Stimulated activated CD8-positive, alpha-beta memory T cell treated with anti-CD3 and anti-CD28 coated beads, Interleukin-4, amount 100 ng/mL, for 48 hours (primary cell): Measurements from ENCODE around the gene HDDC2.

Experiments used
- DNase-seq: peaks from one replicate; pipeline ENCODE4 v3.0.0-alpha.2; 2020

The HDDC2 gene

DNA sequence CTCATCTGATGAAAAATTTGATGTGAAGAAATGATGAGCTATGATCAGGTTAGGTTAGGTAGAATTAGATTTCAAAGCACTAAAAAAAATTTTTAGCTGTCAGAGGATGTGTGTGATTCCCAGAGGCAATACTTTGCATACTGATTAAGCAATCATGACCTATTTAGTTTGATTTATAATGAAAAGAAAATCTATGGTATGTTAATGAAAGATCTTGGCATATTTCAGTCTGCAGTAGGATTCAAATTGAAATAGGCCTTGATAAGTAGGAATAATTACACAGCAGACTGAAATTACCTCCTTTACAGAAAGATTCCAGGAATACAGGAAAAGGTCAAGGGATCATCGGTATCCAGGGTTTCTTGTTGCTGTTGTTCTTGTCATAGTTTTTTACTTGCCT lies 69.3 kb downstream of the HDDC2 start:
- DNase-seq: no peak

GRCh38 chr6:125231574-125232343 lies 70.0 kb downstream of the HDDC2 start:
- DNase-seq: no peak

DNA sequence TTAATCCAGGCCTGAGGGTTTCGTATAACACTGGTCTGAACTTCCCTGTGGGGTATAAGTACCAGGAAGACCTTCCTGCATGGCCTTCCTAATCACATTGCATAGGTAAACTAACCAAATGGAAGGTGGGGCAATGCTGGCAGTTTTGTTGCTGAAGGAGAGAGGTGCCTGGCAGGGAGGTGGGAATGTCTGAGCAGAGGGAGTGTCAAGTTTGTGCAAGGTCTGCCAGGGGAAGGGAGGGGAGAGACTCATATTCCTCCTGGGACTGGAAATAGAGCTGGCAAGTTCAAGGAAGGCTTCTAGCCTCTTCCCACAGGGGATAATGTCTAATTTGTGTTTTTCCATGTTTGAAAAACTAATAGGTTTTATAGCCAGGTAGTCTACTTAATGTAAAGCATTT lies 70.6 kb downstream of the HDDC2 start:
- DNase-seq: no peak

DNA sequence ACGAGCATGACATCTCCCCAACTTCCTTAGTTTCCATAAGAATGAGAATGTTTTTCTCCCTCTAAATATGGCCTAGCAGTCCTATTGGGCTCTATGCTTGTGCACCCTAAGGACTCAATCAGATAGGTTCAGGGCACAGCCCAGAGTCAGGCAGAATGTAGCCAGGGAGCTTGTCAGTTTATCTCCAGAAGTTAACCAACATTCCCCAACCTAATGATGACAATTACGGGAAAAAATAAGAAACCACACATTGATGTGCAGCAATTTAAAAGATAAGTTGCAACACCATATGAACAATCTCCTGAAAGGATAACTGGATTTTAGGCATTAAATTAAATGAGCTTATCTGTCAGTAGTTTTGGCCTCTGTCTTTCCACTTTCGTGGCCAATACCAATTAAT lies 71.1 kb downstream of the HDDC2 start:
- no peak for DNase-seq

- no peak for DNase-seq
These were observed 72.7 kb downstream of the HDDC2 start for GRCh38 chr6:125228981-125229479.

DNA sequence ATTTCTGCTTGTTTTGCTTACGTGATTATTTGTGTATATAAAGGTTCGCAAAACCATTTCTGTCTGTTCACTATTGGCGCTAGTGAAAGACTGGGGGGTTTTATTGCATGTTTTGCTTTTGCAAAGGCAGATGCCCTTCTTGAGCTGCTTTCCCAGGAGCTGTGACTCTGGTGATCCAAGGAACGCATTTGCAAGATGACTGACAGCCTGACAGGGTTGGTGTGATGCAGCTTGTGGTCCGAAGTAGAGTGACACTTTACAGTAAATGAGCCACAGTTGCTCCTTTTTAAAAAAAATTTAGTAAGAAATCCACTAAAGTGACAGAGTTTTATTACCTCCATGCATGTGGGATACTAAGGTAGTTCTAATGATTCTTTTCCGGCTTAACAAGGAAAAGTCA lies 74.5 kb downstream of the HDDC2 start:
- DNase-seq: no peak
